SU-DHL-6 (cell line): ENCODE data around the gene TRAF4.

Experiments used
- H2AFZ ChIP-seq: fragments of 200-600 bp; sonication (generic); 2 replicates; pipeline ENCODE4 v1.6.1; 2014; ENCODE audit warnings: low read depth, mild to moderate bottlenecking, moderate library complexity, mixed read lengths, antibody characterized with exemption, low read length; ENCODE audit not compliant: severe bottlenecking
- H3F3A ChIP-seq: fragments of 200-600 bp; shearing (Covaris generic); 2 replicates; pipeline ENCODE4 v1.6.0; 2016; ENCODE audit warnings: antibody characterized with exemption, mild to moderate bottlenecking; ENCODE audit not compliant: insufficient read depth
- H3K27ac ChIP-seq: fragments of 200-600 bp; sonication (generic); 2 replicates; pipeline ENCODE4 v1.5.1; 2016; ENCODE audit warnings: low read depth, mild to moderate bottlenecking, low read length, moderate library complexity, mixed read lengths
- H3K27me3 ChIP-seq: fragments of 200-600 bp; sonication (generic), shearing (Covaris generic); 2 replicates; pipeline ENCODE4 v1.6.0; 2014; ENCODE audit warnings: mild to moderate bottlenecking, low read length
- H3K36me3 ChIP-seq: fragments of 200-600 bp; sonication (generic); 2 replicates; pipeline ENCODE4 v1.6.1; 2014; ENCODE audit warnings: mild to moderate bottlenecking, low read length, mixed read lengths
- H3K4me2 ChIP-seq: fragments of 300-600, 200-600 bp; shearing (Covaris generic), sonication (generic); 2 replicates; pipeline ENCODE4 v1.6.0; 2014; ENCODE audit warnings: low read length, low read depth, mild to moderate bottlenecking; ENCODE audit not compliant: poor library complexity, severe bottlenecking
- H3K4me3 ChIP-seq: fragments of 200-600 bp; sonication (generic); 2 replicates; pipeline ENCODE4 v1.5.1; 2014; ENCODE audit warnings: antibody characterized with exemption, low read length, mild to moderate bottlenecking, mixed read lengths; ENCODE audit not compliant: insufficient read depth, poor library complexity, severe bottlenecking
- H3K79me2 ChIP-seq: fragments of 200-600 bp; sonication (generic); 2 replicates; pipeline ENCODE4 v1.6.1; 2014; ENCODE audit warnings: mild to moderate bottlenecking, low read length, moderate library complexity; ENCODE audit not compliant: insufficient read depth
- H3K9ac ChIP-seq: fragments of 200-600 bp; sonication (generic); 2 replicates; pipeline ENCODE4 v1.7.0; 2014; ENCODE audit warnings: mild to moderate bottlenecking, low read length
- H3K9me2 ChIP-seq: fragments of 200-600 bp; sonication (generic); replicated peaks from 2 replicates; pipeline ENCODE4 v1.6.1; 2014; ENCODE audit warnings: low read length; ENCODE audit not compliant: insufficient read depth
- H3K9me3 ChIP-seq: fragments of 200-600 bp; sonication (generic); 2 replicates; pipeline ENCODE4 v1.6.1; 2014; ENCODE audit warnings: low read length, mixed read lengths; ENCODE audit not compliant: insufficient read depth
- H4K20me1 ChIP-seq: fragments of 200-600 bp; sonication (generic); 2 replicates; pipeline ENCODE4 v1.6.1; 2014; ENCODE audit warnings: low read depth, mild to moderate bottlenecking, antibody characterized with exemption, low read length, moderate library complexity, mixed read lengths
- CTCF ChIP-seq: fragments of 200-600 bp; sonication (generic); IDR thresholded peaks from one replicate; pipeline ENCODE4 v1.5.1; 2017; ENCODE audit warnings: antibody characterized with exemption, mild to moderate bottlenecking, low read length, moderate library complexity; ENCODE audit not compliant: insufficient read depth, poor library complexity, severe bottlenecking
- EZH2phosphoT487 ChIP-seq: fragments of 200-600 bp; sonication (generic), shearing (Covaris generic); conservative IDR thresholded peaks from 2 replicates; pipeline ENCODE4 v1.6.1; 2018; ENCODE audit warnings: mild to moderate bottlenecking, antibody characterized with exemption, low read length, moderate library complexity, mixed read lengths

Gene TRAF4

GRCh38 chr17:28747801-28748750, 4.3 kb downstream of the TRAF4 start:
- peak overlapping the region; percentile 71 for H3K4me2 ChIP-seq
- peaks cover 49% of the 10 kb centered on the region for H3K79me2 ChIP-seq
- H3K9ac ChIP-seq = peak overlapping the region; percentile 99; the same call in 1 of the 2 replicates
- no peaks in the 10 kb centered on the region for H3K9me2 ChIP-seq
- peaks cover 90% of the 10 kb centered on the region for H3F3A ChIP-seq
- H2AFZ ChIP-seq = no peak overlapping the region
- no peaks in the 10 kb centered on the region for H3K9me3 ChIP-seq
- H3K27ac ChIP-seq = peak overlapping the region; percentile 99
- H3K36me3 ChIP-seq = peaks cover 27% of the 10 kb centered on the region
- peaks cover 7% of the 10 kb centered on the region for H4K20me1 ChIP-seq
- H3K4me3 ChIP-seq = no peak overlapping the region
- no peak for TF ChIP-seq EZH2phosphoT487
- TF ChIP-seq CTCF = no peak
- no peaks in the 10 kb centered on the region for H3K27me3 ChIP-seq

GRCh38 chr17:28748852-28749515, 5.2 kb downstream of the TRAF4 start:
- H3K9ac ChIP-seq = peak overlapping the region; percentile 21; the same call in 1 of the 2 replicates
- peaks cover 27% of the 10 kb centered on the region for H3K36me3 ChIP-seq
- peaks cover 7% of the 10 kb centered on the region for H4K20me1 ChIP-seq
- TF ChIP-seq EZH2phosphoT487 (no peak), CTCF (no peak)
- H3K9me3 ChIP-seq = no peaks in the 10 kb centered on the region
- H3F3A ChIP-seq = peaks cover 85% of the 10 kb centered on the region
- no peak overlapping the region for H2AFZ ChIP-seq
- no peak overlapping the region for H3K4me3 ChIP-seq
- H3K9me2 ChIP-seq = no peaks in the 10 kb centered on the region
- no peaks in the 10 kb centered on the region for H3K27me3 ChIP-seq
- peak overlapping the region; percentile 99 for H3K27ac ChIP-seq
- peak overlapping the region; percentile 31 for H3K4me2 ChIP-seq
- H3K79me2 ChIP-seq = peaks cover 48% of the 10 kb centered on the region

- Histone ChIP-seq H3K9me2 (no peaks in the 10 kb centered on the region), H3K36me3 (peaks cover 24% of the 10 kb centered on the region), H3K4me2 (peak overlapping the region; percentile 31), H3F3A (peaks cover 82% of the 10 kb centered on the region), H4K20me1 (peaks cover 7% of the 10 kb centered on the region), H3K79me2 (peaks cover 42% of the 10 kb centered on the region), H3K4me3 (no peak overlapping the region), H3K9ac (peak overlapping the region; percentile 21; the same call in 1 of the 2 replicates), H3K27ac (peak overlapping the region; percentile 99), H3K9me3 (no peaks in the 10 kb centered on the region), H2AFZ (no peak overlapping the region), H3K27me3 (no peaks in the 10 kb centered on the region)
- TF ChIP-seq CTCF (no peak), EZH2phosphoT487 (no peak)
Measured at GRCh38 chr17:28749516-28750177, 5.8 kb downstream of the TRAF4 start.
